IPS DF 4.7 (cell line): ENCODE measurements around the gene SPRED2.

Experiments
- DNase-seq: peaks from one replicate; pipeline ENCODE4 v3.0.0-alpha.2; 2013; ENCODE audit warnings: low spot score; ENCODE audit errors: extremely low read depth

The SPRED2 gene

DNA sequence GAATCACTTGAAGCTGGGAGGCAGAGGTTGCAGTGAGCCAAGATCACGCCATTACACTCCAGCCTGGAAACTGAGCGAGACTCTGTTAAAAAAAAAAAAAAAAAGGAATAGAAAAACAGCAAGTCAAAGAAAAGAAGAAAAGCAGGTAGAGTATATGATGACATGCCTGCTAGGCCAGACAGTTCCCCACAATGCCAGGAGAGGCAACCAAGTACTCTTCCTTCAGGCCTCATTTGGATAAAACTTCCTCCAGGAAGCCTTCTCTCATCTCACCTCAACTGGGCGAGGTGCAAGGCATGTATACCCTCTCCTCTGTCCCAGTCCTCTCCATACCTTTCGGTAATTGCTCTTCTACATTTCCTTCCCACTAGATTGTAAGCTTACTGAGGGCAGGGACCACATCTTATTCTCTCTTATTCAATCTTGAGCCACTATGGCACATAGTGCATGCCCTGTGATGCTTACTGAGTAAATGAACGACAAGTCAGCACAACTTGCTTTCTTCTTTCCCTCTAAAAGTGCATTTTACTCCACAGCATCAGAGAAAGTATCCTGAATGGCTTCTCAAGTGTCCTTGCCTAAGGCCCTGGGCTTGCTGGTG lies 10.1 kb upstream of the SPRED2 start:
- no peak for DNase-seq

DNA sequence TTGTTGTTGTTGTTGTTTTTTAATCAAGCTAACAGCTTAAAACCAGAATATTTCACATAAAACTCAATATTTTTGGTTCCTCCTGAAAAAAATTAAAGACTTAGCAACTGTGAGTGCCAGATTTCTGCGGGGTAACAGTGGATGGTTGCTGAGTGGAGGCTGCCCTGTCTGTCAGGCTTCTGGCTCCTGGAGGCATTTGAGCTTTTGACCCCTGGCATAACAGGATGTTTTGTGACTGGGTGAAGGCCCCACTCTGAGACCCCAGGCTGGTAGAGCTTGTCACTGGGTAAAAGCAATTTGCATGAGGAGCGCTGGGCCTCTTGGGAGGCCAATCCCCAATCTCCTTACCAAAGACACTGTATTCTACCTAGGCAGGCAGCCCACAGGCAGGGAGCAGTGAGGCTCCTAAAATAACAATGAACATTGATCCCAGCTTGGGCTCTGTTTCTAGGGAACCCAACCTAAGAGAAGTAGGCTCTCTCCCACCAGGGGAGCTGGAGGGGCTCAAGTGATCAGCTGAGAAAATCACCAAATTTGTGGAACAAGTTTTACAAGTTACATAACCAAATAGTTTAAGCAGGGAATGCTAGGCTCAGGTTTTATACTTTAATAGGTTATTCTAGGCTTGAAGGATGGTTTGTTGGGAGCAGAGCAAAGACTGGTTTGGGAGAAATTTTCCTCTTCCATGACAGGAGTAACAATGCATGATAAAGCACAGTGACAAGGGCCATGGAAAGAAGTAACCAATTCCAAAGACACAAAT lies 5.9 kb upstream of the SPRED2 start:
- no peak for DNase-seq

DNA sequence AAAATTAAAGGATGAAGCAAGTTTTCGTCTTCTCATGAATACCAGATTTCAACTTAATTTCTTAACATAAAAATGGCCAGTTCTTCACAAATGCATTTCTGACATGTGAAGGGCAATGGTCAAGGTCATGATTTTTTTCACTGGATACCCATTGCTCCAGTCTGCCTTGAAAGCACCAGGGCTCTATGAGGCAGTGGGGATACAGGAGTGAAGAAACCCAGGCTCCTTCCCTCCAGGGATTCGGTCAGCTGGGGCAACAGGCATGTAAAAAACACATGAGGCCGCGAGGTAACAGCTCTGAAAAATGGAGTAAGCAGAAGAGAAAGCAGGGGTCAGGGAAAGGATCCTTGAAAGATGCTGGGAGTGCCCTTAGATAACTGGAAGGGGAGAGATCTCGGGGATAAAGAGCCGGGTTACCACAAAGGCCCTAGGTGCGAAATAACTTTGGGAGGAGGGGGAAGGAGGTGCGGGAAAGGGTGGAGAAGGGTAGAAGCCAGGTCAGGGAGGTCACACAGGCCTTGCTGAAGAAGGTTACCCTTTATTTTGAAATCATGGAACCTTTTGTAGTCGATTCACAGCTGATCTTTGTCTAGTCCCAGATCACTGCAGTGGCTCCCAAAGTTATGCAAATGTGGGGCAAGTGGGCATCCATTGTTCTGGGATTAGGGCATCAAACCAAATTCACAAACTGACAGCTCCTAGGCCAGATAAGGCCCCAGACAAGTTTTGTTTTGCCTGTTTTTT lies 5.2 kb upstream of the SPRED2 start:
- no peak for DNase-seq

DNA sequence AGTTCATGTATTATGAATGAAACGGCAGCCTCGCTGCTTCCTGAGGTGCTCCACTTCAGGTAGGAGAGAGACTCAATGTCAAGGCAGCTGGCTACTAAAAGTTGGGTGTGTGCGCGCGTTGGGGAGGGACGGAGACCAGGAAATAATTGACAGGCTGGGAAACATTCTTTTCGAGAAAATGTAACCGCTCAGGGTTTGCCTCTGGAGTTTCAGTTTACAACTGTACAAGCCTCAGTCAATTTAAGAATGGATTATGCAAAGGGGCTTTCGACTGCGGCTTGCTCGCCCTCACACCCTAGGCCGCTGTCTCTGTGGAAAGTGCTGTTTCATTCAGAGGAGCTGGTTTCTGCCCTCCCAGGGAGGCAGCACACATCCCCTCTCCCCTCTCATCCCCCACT lies 4.4 kb upstream of the SPRED2 start:
- DNase-seq, result no peak

DNA sequence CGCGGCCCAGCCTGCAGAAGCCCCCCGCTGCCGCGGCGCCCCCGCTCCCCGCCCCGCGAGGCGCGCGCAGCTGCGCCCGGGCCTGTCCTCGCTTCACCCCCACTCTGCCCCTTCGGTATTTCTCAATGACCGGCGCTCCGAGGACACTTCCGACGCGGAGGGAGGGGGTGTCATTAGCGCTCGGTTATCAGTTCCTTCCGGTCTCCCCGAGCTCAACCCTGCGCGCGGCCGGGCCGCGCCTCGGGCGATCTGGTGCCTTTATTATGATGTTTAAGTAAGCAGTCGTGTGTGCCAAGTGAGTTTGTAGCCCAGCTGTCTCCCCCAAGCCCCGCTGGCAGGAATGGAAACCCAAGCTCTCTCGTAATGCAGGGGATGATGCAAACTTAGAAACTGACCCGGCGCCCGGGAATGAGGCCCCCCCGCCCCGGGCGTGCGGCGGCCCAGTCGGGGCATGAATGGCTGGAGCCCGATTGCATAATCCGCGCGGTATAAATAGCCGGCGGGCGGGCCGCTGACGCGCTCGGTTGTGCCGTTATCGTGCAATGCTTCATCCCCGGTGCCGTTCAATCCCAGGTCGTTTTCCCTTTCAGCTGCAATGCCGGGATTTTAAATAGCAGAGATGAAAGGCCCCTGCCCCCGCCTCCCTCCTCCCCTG lies 3.9 kb upstream of the SPRED2 start:
- no peak for DNase-seq

DNA sequence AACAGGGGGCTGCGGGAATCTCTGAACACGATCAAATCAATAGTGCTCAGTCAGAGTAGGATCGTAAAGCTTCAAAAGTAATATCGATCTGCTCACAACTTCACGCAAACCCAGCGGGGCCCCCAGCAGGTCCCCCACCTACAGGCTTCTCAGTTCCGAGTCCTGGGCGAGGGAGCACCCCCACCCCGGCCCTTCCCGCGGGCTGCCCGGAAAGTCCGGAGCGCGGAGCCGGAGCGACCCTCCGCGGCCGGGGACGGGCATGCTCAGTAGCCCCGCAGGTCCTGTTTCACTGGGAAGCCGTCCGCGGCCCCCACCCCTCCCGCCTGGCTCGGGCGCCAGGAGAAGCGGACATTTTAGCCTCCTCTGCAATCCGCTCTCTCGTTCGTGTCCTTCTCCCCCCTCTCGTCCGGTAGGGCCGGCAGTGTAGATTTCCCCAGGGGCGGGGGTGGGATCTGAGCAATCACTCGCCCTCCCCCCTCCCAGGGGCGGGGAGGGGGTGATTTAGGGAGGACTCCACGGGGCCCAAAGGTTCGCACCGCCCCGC lies 3.3 kb upstream of the SPRED2 start:
- no peak for DNase-seq

DNA sequence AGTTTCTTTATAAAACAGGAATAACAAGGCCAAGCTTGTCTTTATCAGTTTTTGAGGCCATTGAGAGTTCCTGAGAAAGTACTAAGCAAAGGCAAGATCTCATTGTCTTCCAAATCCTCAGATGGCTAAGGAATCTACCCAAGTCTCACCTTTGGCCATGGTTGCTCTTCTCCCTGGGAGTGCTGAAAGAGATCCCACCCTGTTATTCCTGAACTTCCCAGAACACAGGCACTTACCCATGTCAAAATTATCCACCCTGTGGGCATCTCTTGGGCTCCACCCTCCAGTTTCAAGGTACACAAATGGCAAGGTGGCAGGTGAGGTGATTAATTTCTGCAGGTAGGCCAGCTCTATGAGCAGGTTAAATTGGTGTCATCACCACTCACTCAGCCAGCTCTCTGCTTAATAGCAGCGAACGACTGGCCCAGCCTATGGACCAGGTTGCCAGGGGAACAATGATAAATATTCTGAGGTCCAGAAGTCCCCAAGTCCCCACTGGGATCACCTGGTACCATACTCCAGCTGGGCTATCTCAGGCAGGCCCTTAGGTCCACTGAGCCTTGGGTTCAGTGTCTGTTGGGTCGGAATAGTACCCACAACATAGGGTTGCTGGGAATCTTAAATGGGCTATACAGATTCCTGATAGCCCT lies 2.3 kb upstream of the SPRED2 start:
- no peak for DNase-seq

DNA sequence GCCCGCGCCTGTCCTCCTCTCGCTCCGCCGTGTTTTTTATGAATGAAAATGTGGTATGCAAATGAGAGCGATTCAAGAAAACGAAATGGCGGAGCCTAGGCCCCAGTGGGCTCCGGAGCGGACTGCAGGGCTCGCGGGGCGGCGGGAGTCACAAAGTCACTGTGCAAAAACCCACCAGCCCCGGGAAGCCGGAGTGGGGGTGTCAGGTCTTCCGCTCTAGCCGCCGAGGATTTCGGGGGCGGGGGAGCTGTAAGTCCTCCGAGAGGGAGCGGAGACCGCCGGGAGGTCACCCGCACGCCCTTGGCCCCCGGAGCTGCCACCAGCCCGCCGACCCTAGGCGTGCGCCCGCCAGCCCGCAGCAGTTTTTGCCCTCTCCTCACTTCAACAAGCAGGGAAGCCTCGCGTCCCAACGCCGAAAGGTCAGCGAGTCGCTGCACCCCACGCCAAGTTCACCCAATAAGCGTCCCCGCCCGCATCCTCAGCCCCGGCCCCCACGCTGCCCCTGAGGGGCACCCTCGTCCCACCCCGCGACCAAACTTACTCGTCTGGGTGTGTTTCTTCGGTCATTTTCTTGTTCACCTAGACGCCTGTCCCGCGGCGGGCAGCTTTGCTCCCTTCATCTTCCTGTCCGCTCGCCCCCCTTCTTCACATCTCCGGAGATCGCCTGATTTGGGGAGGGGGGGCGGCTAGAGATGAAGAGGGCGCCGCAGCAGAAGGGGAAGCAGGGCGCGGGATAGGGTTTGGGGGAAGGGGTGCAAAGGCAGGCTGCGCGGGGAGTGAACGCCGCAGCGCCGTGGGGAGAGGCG lies 775 bp downstream of the SPRED2 start:
- DNase-seq, result no peak

DNA sequence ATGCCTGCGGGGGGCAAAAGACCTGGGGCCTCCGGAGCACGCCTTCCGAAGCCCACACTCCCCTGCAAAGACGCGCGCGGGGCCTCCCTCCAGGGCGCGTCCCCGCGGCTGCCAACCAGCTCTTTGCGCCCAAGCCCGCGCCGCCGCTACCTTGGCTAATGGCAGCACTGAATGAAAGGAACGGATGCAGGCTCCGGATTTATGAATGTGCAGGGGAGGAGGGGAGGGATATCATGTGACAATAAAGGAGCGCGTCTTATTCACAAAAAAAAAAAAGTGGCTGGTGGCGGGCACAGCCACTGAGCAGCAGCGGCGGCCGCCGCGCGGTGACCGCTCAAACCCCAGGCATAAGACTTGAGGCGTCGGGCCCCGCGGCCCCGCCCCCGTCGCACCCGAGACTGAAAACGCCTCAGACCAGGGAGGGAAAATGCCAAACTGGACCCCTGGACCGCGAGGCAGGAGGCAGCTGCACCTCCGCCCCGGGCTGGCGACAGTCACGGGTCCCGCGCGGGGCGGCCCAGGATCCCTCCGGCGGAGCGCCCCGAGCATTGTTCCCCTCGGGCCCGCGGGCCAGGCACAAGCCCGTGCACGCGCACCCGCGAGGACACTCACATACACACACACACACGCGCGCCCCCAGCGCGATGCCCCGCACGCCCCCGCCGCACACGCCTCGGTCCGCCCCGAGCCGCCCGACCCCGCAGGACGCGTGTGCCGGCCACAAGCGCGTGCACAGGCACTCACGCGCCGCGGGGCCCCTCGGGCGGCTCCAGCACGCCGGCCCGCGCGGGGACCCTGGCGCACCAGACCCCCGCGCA lies 1.6 kb downstream of the SPRED2 start:
- no peak for DNase-seq

DNA sequence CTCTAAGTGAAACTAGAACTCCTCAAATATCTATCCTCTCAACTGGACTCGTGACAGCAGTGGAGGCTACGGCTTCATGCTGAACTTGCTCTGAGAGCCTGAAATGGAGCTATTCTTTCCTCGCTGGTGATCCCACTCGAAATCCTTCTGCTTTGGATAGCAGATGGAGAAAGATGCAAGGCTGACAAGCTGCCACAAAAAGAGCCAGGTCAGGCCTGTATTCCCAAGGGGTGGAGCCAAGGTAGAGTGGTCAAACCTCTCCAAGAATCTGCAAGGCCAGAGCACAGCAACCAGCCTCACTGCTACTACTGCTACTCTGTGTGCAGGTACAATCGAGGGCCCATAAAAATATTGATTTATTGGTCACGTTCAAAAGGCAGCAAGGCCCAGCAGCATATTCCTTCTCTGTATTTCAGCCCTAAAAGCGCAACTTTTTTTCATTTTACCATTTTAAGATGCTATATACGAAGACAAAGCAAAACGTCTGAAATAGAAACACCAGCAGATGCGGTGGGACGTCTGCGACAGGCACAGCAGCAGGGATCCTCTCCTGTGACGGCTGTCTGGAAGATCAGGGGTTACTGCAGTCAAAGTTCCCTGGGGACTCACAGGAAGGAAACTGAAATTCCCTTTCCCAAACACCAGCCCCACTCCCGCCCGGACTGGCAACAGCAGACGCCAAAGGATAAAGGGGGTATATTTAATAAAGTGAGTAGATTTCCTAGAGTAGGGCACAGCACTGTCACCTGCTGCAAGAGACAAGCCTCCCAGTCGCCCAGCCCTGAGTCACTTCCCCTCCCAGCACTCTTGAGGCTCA lies 2.4 kb downstream of the SPRED2 start:
- no peak for DNase-seq

DNA sequence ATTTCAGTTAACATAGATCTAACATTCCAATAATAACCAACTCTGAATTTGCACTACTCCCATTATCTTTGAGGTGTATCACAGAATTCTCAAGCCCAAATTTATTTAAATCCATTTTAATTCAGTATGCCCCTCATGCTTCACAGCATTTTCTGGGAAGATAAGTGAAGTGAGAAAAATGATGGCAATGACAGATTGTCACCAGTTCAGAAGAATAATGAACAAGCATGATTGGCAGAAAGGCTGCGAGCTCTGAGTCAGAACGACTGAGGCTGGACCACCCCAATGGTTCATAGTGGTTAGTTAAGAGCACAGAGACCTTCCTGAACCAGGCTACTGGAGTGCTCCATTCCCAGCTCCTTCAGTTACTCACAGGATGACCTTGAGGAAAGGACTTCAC lies 4.9 kb downstream of the SPRED2 start:
- no peak for DNase-seq

DNA sequence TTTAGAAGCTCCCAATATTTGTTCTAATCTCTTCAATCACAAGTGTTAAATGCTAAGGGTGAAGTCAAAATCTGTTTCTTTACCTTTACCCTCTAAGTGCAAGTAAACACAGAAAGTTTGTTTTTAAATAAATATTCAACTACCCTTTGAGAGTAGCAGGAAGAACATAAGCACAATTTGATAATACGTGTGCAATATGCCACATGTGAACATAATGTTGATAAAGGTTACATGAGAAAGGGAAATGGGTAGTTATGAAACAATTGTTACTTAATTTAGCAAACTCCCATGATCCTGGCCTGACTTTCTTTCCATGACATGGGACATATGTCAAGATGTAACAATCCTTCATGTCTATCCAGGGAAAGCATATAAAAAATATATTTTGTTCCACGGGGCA lies 7.1 kb downstream of the SPRED2 start:
- DNase-seq, result no peak

DNA sequence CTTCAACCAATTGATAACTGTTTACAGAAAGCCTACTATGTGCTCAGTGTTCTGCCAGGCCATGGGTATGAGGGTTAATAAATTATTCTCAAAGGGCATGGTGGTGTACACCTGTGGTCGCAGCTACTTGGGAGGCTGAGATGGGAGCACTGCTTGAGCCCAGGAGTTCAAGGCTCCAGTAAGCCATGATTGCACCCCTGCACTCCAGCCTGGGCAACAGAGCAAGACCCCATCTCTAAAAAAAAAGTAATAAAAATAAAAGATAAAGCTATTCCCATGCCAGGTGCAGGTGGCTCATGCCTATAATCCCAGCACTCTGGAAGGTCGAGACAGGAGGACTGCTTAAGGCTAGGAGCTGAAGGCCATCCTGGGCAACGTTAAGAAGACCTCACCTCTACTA lies 8.0 kb downstream of the SPRED2 start:
- DNase-seq, result no peak

DNA sequence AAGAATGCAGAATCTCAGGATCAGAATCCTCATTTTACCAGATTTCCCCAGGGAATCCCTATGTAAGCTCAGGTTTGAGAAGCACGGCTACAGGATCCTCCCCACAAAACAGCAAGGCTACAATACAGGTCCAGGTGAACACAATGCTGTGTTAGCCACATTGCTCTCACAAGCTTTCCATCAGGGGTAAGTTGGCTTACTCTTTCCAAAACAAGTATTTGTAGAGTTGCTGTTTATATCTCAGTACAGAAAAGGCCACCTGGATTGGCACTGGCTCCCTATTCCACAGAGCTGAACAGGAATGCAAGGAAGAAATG lies 11.0 kb downstream of the SPRED2 start:
- no peak for DNase-seq

DNA sequence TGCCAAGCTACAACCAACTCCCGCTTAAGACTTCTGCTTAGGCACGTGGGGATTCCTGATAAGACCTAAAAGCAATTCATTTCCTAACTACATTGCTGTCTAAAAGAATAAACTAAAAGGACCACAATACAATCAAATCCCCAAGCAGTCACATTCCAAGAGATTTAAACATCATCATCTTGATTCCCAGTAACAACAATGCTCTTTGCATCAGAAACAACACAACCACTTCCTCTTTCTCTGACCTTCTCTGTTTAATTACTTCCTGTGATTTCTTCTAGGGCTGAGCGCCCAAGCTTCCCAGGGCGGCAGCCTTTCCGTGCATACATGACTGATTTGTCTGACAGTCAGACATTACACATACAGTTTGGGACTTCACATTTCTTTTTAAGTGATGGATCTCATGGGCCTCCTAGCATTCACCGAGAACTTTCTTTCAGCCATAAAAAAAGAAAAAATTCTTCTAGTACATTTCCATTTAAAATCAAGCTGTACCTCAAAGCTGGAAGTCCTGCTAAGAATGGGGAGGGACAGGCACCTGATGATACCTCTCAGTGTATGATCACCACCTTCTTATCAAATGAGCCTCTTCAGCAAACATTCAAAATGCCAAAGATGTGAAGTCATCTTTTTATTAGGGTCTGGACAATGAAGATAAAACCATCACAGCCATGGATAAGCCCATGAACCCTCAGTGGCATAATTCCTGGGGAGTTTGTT lies 11.5 kb downstream of the SPRED2 start:
- no peak for DNase-seq

DNA sequence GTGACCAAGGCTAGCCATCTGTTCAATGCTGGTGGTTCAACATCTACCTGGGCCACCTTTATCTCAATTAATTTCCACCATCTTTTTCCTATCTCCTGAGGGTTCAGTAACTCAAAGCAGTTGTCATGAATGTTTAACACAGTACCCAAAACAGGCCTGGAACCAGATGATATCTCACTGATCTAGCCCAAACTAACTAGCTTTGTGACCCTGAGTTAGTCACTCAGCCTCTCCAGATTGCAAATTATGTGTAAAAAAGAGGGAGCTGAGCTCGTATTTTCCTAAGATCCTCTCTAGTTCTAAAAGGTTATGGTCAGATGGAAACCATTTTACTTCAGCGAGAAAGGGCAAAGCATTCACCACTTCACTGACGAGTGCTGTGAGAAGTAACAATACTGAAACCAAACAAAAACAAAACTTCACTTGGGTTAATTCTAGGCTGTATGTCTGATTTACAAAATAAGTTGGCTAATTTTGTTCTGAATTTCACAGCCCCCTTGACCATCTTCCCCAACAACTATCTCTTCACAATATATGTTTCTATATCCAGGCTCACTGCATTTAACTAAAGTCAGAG lies 14.8 kb downstream of the SPRED2 start:
- DNase-seq, result no peak

DNA sequence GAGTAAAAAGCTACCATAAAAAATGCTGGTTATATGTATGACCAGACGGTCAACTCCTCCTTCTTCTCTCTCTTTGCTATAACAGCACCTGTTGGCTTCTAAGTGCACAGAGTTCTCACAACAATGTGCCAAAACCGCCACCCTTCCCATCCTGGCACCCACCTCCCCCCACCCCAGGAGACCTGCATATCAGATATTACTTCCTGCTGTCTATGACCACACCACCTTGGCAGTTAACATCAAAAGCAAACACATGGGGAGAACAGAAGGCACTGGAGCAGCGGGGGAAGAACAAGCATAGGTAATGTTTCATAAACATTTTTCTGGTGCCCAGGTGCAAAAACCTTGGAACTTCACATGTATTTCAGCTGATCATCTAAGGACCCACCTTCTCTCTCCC lies 15.5 kb downstream of the SPRED2 start:
- DNase-seq, result no peak

DNA sequence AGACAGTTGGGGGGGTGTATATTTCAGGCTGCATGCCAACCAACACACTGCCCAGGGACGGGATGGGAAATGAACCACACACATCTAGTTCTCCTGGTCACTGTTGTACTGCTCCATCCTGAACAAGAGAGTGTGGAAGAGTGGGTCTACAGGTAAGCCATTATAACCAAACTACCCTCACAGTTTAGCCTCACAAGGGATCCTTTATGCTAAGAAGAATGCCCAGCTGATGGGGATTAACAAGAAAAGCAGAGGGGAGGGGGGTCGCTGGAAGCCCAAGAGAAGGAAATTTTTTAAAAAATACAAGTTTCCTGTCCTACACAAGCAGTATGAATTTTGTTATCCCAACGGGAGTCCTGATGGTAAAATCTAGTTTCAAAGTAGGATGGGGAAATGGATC lies 16.1 kb downstream of the SPRED2 start:
- DNase-seq, result no peak
